ENCODE measurements around the gene CCDC183.
"Not testable (repeated sequence)": the region's sequence is repeated elsewhere in the genome, so short reads cannot be mapped to it uniquely, and the experiment has no call there.

The CCDC183 gene

GRCh38 chr9:136784249-136784996, 11.7 kb upstream of the CCDC183 start:
- DNase-seq (ENCODE audit: low read depth in 2 of 2, low spot score in 1 of 2), result no peak

GRCh38 chr9:136784997-136785361, 11.2 kb upstream of the CCDC183 start:
- no peak for DNase-seq (ENCODE audit: low read depth in 2 of 2, low spot score in 1 of 2)

- DNase-seq (ENCODE audit: low read depth in 2 of 2, low spot score in 1 of 2), result not testable (repeated sequence)
Observed at GRCh38 chr9:136785565-136786355, 10.4 kb upstream of the CCDC183 start.

- no peak for DNase-seq (ENCODE audit: low read depth in 2 of 2, low spot score in 1 of 2)
Observed at GRCh38 chr9:136786451-136786850, 9.7 kb upstream of the CCDC183 start.

- DNase-seq (ENCODE audit: low read depth in 2 of 2, low spot score in 1 of 2), result not testable (repeated sequence)
Observed at GRCh38 chr9:136786983-136787382, 9.2 kb upstream of the CCDC183 start.

GRCh38 chr9:136787690-136788400, 8.3 kb upstream of the CCDC183 start:
- peak; percentile 33 to 48 for DNase-seq (ENCODE audit: low read depth in 2 of 2, low spot score in 1 of 2)

- DNase-seq (ENCODE audit: low read depth in 2 of 2, low spot score in 1 of 2), result not testable (repeated sequence)
Observed at GRCh38 chr9:136788644-136789522, 7.3 kb upstream of the CCDC183 start.

GRCh38 chr9:136789523-136789937, 6.6 kb upstream of the CCDC183 start:
- DNase-seq (ENCODE audit: low read depth in 2 of 2, low spot score in 1 of 2), result no peak

- DNase-seq (ENCODE audit: low read depth in 2 of 2, low spot score in 1 of 2), result peak; percentile 99
Observed at GRCh38 chr9:136790640-136791515, 5.3 kb upstream of the CCDC183 start, which contains the start of gene TMEM141. TMEM141 (plus strand) TSS chr9:136791344; CDS start chr9:136791371, 27 bp downstream.

- peak; percentile 28 to 34 for DNase-seq (ENCODE audit: low read depth in 2 of 2, low spot score in 1 of 2)
Observed at GRCh38 chr9:136791516-136792276, 4.4 kb upstream of the CCDC183 start.

- DNase-seq (ENCODE audit: low read depth in 2 of 2, low spot score in 1 of 2), result no peak
Observed at GRCh38 chr9:136792321-136793085, 3.6 kb upstream of the CCDC183 start.

GRCh38 chr9:136793086-136793946, 2.8 kb upstream of the CCDC183 start:
- no peak for DNase-seq (ENCODE audit: low read depth in 2 of 2, low spot score in 1 of 2)

GRCh38 chr9:136794281-136794999, 1.7 kb upstream of the CCDC183 start:
- no peak for DNase-seq (ENCODE audit: low read depth in 2 of 2, low spot score in 1 of 2)

- DNase-seq (ENCODE audit: low read depth in 2 of 2, low spot score in 1 of 2), result no peak
Observed at GRCh38 chr9:136795000-136795348, 1.2 kb upstream of the CCDC183 start.

GRCh38 chr9:136796775-136797347, 723 bp downstream of the CCDC183 start:
- DNase-seq (ENCODE audit: low read depth in 2 of 2, low spot score in 1 of 2), result not testable (repeated sequence)

- no peak for DNase-seq (ENCODE audit: low read depth in 2 of 2, low spot score in 1 of 2)
Observed at GRCh38 chr9:136798708-136799078, 2.6 kb downstream of the CCDC183 start.

Measured in stimulated activated CD8-positive, alpha-beta memory T cell treated with anti-CD3 and anti-CD28 coated beads, Interleukin-4, amount 100 ng/mL, for 1 hour (primary cell).